22Rv1 (cell line): ENCODE results near the gene SLC12A7.

Experiments used
- H3K27ac ChIP-seq: fragments of 450-650 bp; 2 replicates; pipeline ENCODE4 v1.5.1; 2017
- ZFX ChIP-seq: fragments of 450-650 bp; IDR thresholded peaks from 2 replicates; pipeline ENCODE4 v1.6.1; 2017; ENCODE audit warnings: antibody characterized with exemption, borderline replicate concordance
- TF ChIP-seq, protein P1 (sequence below): fragments of 450-650 bp; IDR thresholded peaks from 2 replicates; pipeline ENCODE4 v1.5.1; 2017; ENCODE audit warnings: mild to moderate bottlenecking

Gene SLC12A7

DNA sequence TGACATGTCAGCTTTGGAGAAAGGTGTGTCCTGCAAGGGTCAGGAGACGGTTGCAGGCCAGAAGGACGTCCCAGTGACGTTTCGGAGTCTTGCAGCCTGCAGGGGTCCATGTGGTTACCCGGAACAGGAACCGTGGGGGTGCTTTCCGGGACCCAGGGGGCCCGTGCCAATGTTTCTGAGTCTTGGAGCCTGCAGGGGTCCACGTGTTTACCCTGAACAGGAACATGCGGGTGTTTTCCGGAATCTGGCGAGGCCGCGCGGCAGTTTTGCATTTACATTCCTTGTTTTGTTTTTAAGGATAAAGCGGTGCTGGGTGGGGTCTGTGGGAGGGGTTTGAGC, 72.7 kb downstream of the SLC12A7 start:
- no peak for TF ChIP-seq ZFX
- TF ChIP-seq, protein P1, sequence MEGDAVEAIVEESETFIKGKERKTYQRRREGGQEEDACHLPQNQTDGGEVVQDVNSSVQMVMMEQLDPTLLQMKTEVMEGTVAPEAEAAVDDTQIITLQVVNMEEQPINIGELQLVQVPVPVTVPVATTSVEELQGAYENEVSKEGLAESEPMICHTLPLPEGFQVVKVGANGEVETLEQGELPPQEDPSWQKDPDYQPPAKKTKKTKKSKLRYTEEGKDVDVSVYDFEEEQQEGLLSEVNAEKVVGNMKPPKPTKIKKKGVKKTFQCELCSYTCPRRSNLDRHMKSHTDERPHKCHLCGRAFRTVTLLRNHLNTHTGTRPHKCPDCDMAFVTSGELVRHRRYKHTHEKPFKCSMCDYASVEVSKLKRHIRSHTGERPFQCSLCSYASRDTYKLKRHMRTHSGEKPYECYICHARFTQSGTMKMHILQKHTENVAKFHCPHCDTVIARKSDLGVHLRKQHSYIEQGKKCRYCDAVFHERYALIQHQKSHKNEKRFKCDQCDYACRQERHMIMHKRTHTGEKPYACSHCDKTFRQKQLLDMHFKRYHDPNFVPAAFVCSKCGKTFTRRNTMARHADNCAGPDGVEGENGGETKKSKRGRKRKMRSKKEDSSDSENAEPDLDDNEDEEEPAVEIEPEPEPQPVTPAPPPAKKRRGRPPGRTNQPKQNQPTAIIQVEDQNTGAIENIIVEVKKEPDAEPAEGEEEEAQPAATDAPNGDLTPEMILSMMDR, result no peak
- H3K27ac ChIP-seq, result no peak overlapping the region

DNA sequence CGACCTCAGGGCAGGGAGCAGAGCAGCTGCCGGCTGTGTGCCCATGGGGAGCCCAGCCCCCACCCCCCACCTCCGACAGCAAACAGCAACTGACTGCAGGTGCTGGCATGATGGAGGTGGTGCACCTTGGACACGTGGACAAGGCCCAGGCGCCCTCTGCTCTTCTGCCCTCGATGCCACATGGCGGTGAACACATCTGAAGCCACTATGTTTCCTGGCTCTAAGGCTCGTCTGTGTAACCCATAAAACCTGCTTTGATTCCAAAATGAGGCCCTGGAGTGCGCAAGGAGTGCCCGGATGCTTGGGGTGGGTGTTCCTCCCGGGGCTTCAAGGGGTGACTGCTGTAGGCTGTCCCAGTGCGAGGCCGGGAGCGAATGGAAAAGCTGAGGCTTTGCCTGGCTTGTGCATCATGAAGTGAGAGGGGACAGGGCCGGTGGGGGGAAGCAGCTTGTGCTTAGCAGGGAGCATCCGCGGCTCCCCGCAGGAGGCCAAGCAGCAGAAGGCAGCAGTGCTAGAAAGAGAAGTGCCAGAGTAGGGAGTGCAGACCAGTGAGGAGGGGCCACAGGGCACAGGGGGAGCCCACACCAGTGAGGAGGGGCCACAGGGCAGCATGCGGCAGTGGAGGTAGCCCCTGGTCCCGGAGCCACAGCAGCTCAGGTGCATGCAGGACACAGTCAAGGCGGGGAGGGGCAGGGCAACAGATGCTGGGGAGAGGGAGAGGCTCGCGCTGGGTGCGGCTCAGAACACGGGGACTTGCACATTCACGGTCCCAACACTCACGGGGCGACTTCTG, 73.2 kb downstream of the SLC12A7 start:
- H3K27ac ChIP-seq, result no peak overlapping the region
- TF ChIP-seq, protein P1, result no peak
- TF ChIP-seq ZFX, result no peak

DNA sequence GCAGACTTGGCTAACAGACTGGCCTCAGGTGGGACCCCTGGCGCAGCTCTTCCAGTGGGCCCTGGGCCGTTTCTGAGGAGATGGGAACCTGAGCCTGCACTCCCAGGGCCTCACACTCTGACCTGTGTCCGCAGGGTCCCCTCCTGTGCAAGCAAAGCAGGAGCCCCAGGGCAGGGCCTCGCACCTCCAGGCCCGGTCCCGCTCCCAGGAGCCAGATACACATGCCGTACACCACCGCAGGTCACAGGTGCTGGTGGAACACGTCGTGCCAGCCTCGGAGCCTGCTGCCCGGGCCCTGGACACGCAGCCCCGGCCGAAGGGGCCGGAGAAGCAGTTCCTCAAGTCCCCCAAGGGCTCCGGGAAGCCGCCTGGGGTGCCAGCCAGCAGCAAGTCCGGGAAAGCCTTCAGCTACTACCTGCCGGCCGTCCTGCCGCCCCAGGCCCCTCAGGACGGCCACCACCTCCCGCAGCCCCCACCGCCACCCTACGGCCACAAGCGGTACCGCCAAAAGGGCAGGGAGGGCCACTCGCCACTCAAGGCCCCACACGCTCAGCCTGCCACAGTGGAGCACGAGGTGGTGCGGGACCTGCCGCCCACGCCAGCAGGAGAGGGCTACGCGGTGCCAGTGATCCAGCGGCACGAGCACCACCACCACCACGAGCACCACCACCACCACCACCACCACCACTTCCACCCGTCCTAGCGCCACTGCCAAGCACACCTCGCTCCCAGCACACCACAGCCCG, 74.0 kb downstream of the SLC12A7 start:
- no peak overlapping the region for H3K27ac ChIP-seq
- TF ChIP-seq, protein P1, result no peak
- no peak for TF ChIP-seq ZFX

DNA sequence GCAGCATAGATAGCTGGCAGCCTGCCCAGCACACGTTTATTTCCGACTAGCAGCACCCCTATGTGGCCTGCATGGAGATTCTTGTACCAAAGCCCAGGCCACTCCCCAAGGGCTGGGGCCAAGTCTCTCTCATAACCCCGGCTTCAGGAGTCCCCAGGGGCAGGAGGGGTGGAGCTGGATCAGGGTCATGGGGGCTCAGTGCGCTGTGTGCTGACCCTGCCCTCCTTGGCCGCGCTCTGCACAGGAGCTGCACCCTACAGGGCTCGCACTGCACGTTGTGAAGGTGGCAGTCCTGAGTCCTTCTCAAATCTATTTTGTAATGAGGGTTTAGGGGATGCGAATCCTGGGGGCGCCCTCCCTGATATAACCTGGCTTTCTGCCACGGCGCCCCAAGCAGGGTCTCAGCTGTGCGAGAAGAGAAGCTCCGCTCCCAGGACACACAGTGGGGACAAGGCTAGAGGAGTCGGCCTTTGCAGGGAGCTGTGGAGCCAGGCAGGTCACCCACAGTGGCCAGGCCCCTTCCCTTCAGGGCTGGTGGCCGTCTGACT, 74.7 kb downstream of the SLC12A7 start:
- no peak for TF ChIP-seq ZFX
- TF ChIP-seq, protein P1, result no peak
- no peak overlapping the region for H3K27ac ChIP-seq

DNA sequence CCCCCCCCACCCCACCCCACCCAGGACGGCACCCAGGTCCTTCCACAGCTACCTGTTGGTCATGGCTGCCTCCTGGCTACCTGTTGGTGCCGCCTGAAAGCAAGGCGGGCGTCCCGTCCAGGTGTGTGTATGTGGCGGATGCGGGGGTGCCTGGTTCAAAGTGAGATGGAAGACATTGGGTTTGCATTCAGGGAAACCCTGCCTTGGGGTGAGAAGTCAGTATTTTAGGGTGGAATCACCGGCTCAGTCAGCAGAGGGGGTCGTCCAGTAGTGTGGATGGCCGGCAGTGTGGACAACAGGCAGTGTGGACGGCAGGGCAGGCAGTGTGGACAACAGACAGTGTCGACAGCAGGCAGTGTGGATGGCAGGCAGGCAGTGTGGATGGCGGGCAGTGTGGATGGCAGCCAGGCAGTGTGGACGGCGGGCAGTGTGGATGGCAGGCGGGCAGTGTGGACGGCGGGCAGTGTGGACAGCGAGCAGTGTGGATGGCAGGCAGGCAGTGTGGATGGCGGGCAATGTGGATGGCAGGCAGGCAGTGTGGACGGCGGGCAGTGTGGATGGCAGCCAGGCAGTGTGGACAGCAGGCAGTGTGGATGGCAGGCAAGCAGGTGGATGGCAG, 75.2 kb downstream of the SLC12A7 start:
- TF ChIP-seq, protein P1, result no peak
- no peak for TF ChIP-seq ZFX
- no peak overlapping the region for H3K27ac ChIP-seq

DNA sequence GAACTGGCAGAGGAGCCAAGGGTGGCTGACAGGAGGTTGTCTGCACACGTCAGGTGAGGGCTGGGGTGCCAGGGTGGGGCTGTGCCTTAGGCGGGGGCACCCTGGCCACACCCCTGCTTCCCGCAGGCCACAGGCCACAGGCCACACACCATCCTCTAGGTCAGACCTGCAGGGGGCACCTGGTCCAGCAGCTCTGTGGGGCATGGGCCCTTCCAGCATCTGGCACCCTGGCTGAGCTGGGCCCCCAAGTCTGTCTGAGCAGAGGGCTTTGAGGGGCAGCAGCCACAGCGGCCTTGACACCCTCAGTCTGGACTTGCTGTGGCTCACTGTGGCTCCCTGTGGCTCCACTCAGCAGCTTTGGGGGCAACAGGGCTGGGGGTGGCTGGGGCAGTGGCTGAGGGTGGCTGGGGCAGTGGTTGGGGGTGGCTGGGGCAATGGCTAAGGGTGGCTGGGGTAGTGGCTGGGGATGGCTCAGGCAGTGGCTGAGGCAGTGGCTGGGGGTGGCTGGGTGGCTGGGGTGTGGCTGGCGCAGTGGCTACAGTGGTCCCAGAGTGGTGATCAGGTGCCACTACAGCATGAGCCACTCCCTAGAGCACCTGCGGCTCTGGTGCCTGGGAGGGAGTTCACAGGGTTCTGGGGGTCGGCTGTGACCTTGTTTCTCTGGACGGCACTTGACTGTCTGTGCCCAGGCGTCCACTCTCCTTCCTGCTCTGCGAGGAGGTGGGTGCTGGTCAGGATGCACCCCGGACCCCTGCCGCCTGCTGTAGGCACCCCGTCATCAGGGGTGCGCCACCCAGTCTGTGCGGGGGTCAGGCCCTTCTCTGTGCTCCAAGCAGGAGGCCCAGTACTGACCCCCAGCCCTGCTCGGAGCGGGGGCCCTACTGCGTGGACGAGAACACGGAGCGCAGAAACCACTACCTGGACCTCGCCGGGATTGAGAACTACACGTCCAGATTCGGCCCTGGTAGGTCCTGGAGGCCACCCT, 76.2 kb downstream of the SLC12A7 start:
- TF ChIP-seq, protein P1, result no peak
- H3K27ac ChIP-seq, result no peak overlapping the region
